GM21528 (cell line): ENCODE results near the gene KLRF1.
A peak's percentile ranks its signal among the peaks of the same experiment; 100 is the strongest.

ENCODE experiments used
- ATAC-seq: cut with Tn5 transposase; IDR thresholded peaks from one replicate; pipeline ENCODE4 v1.9.1; 2021; ENCODE audit warnings: mild to moderate bottlenecking, moderate library complexity; ENCODE audit not compliant: unreplicated experiment, low FRiP score

Gene KLRF1

DNA sequence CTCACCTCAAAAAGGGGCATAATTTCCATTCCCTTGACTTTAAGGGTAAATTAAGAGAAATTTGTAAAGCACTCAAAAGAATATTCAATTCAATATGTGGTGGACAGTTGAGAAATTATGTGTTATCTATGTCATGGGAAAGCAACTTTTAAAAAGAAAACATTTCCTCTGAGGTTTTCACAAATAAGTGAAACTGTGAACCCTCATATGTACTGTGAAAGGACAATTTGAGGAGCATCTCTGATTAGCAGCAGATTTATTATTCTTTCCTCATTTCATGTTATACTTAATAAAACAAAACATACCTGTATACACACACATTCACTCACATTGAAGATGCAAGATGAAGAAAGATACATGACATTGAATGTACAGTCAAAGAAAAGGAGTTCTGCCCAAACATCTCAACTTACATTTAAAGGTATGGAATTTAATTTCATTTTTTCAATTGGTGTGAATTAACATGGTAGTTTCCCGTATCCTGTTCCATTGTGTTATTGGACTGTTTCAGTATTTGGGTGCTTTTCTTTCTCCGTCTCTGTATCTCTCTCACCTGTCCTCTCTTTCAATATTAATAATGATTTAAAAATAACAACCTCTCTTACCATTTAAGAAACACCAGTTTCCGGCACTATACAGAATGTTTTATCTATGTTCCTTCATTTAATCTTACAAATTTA lies at the start of gene KLRF1:
TSS of gene KLRF1 (plus strand) at position 273 of the 680 bp plus-strand sequence. CDS start at position 337, 64 bp downstream.
- ATAC-seq = no peak

- no peak for ATAC-seq
Measured at GRCh38 chr12:9779209-9779608, 48.1 kb upstream of the KLRF1 start.

DNA sequence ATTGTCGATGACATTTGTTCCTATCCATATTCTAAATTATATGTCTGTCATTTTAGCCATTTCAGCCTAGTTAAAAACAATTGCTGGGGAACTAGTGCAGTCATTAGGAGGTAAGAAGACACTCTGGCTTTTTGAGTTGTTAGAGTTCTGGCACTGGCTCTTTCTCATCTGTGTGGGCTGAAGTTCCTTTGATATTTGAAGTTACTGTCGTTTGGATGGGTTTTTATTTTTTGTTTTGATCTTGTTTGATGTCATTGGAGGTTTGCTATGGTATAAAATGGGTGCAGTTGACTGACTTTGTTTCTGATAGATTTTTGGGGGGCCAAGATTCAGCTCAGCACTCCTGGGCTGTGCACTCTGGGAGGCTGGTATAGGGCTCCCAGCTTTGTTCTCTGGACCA lies 45.9 kb upstream of the KLRF1 start:
- no peak for ATAC-seq

- no peak for ATAC-seq
Measured at GRCh38 chr12:9782547-9783382, 44.5 kb upstream of the KLRF1 start.

GRCh38 chr12:9784326-9784725 lies 43.0 kb upstream of the KLRF1 start:
- ATAC-seq = no peak

DNA sequence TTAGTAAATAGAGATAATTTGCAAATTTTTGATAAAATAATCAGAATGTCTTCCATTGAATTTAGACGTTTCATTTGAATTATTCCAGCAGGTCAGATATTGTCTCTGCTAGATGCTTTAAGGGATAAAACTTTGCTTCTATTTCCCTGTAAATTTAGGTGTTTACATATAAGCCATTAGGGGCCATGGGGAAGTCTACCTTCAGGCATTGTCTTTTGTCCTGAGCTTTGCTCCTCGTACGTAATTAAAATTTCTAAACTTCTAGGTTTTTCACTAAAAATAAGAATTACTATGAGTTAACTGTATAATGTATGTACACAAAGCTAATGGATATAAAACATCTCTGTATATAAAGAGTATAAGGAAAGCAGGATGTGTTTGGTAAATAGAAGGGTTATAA lies 42.5 kb upstream of the KLRF1 start:
- no peak for ATAC-seq

- ATAC-seq = no peak
Measured at GRCh38 chr12:9786726-9787717, 40.3 kb upstream of the KLRF1 start.

DNA sequence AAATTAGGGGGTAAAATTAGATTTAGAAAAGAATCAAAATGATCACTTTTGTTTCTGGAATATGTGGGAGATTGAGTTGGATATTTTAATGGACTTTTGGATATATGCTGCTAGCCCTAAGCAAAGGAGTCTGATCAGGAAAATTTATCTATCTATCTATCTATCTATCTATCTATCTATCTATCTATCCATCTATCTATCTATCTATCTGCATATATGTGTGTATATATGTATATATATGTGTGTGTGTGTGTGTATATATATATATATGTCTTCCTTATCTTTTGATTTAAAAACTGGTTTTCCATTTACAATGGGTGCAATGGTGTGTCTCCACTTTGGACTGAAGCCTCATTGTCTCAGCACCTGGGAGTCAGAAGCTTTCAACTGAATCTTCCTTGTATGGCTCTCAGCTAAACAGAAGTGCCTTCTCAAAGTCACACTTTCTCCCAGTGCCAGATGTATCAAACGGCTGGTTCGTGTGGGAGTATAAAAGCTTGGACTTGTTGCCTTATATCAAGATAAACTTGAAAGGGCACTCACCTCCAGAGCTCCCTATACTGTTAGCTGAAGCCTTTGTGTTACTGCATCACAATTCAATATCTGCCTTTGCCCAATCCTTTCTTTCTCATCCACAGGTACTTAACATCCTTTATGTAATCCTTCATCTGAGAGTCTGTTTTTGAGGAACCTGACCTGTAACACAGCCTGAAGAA lies 34.9 kb upstream of the KLRF1 start:
- ATAC-seq = no peak

DNA sequence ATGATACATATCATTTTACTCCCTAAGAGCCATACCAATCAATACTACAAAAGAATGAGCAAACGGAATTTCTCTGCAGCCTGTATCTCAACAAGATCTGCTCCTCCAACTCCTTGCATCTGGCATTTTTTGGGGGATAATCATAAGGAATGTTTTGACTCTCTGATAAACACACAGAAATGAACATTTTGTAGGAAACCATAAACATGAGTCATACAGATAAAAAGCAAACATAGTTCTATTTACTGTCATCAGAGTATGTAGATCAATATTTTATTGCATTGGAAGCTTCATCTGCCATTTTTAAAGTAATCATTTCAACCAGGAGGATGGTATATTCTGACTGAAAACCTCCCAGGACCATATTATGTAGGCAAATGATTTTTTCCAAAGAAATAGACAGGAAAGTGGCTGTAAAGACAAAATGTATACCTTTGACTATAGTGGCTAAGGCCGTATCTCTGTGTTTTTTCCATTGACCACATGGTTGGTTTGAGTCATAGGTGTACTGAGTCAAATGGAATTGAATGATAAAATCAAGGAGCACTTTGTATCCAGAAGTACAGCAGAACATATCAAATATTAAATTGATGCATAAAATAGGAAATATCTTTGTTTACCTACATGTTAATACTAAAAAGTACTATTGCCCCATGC lies 34.2 kb upstream of the KLRF1 start:
- ATAC-seq = no peak

GRCh38 chr12:9793779-9794395 lies 33.4 kb upstream of the KLRF1 start:
- no peak for ATAC-seq

GRCh38 chr12:9794484-9795093 lies 32.7 kb upstream of the KLRF1 start:
- no peak for ATAC-seq

- ATAC-seq = no peak
Measured at GRCh38 chr12:9795945-9796344, 31.3 kb upstream of the KLRF1 start.

- ATAC-seq = no peak
Measured at GRCh38 chr12:9796346-9796745, 30.9 kb upstream of the KLRF1 start.

GRCh38 chr12:9796971-9797370 lies 30.3 kb upstream of the KLRF1 start:
- no peak for ATAC-seq

DNA sequence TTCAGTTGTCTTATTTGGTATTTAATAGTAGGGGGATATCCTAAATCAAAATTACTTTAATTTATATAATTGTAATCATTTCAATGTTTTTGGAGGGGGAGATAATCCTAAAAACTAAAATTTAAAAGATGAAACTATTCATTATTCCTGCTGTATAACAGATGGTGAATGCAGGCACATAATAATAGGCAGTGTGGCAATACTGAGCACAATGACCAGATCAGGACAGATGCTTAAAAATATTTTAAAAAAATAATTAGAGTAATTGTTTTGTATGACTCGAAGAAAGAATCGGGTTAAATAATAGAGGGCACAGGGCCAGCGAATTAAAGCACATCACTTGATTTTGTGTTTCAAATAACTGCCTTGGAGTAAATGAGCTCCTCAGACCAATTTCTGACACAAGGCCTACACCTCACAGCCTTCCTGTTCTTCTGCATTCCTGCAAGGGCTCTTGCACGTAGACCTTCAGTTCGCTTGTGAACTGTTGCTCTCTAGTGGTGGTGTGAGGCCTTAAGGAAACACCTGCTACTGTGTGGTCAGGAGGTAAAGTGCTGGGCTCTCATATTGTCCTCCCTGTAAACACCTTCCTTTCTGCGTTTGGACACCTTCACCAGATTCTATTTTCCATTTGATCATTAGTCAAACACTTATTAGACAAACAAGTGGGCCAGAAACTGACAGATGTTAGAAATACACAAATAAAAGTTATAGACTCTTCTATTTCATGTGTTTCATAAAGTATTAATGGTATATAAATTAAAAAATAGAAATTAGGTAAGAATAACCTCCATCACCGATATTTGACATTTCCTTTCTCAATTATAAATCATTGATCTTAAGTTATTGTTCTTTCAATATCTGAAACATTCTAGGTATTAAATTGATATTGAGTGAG lies 29.3 kb upstream of the KLRF1 start:
- ATAC-seq = peak; percentile 96

DNA sequence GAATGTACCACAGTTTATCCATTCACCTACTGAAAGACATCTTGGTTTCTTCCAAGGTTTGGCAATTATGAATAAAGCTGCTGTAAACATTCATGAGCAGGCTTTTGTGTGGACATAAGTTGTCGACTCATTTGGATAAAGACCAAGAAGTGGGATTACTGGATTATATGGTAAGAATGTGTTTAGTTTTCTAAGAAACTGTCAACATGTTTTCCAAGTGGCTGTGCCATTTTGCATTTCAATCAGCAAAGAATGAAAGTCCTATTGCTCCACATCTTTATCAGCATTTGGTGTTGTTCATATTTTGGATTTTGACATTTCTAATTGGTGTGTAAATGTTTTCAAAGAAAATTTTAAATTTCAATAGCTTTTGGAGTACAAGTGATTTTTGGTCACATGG lies 27.3 kb upstream of the KLRF1 start:
- ATAC-seq = no peak

- no peak for ATAC-seq
Measured at GRCh38 chr12:9805883-9806282, 21.4 kb upstream of the KLRF1 start.

GRCh38 chr12:9806714-9807113 lies 20.6 kb upstream of the KLRF1 start:
- ATAC-seq = no peak
